HUES6 (cell line): ENCODE results near the gene LMTK3.
A peak's percentile ranks its signal among the peaks of the same experiment; 100 is the strongest.

Source experiments
- H3K27ac ChIP-seq: 2 replicates; pipeline ENCODE4 v1.7.0; 2013; ENCODE audit warnings: low read depth, mild to moderate bottlenecking, low read length, inconsistent platforms
- H3K27me3 ChIP-seq: 2 replicates; pipeline ENCODE4 v1.6.1; 2013; ENCODE audit warnings: low read length; ENCODE audit not compliant: control insufficient read depth, insufficient read depth
- H3K36me3 ChIP-seq: 2 replicates; pipeline ENCODE4 v1.6.1; 2013; ENCODE audit warnings: low read length; ENCODE audit not compliant: control insufficient read depth, insufficient read depth
- H3K4me1 ChIP-seq: 2 replicates; pipeline ENCODE4 v1.6.1; 2013; ENCODE audit warnings: low read length; ENCODE audit not compliant: control insufficient read depth, insufficient read depth
- H3K4me3 ChIP-seq: 2 replicates; pipeline ENCODE4 v1.5.1; 2013; ENCODE audit warnings: low read depth, low read length
- H3K9ac ChIP-seq: one replicate; pipeline ENCODE4 v1.6.1; 2013; ENCODE audit warnings: mild to moderate bottlenecking, low read length
- H3K9me3 ChIP-seq: 2 replicates; pipeline ENCODE4 v1.6.1; 2013; ENCODE audit warnings: low read depth, low read length; ENCODE audit not compliant: control insufficient read depth, insufficient read depth

The LMTK3 gene

GRCh38 chr19:48511800-48512503, at the start of gene LMTK3:
TSS of gene LMTK3 (minus strand) at chr19:48511835. CDS start at chr19:48511576, 259 bp downstream.
- peaks cover 4% of the 10 kb centered on the region for H3K4me1 ChIP-seq
- no peaks in the 10 kb centered on the region for H3K9me3 ChIP-seq
- H3K9ac ChIP-seq = no peak within 1 kb of the TSS
- no peaks in the 10 kb centered on the region for H3K36me3 ChIP-seq
- peaks cover 24% of the 10 kb centered on the region for H3K27me3 ChIP-seq
- no peak within 1 kb of the TSS for H3K27ac ChIP-seq
- peak within 1 kb of the TSS; percentile 62 for H3K4me3 ChIP-seq

- Histone ChIP-seq H3K36me3 (no peaks in the 10 kb centered on the region), H3K9ac (no peak overlapping the region), H3K27ac (no peak overlapping the region), H3K27me3 (no peaks in the 10 kb centered on the region), H3K4me3 (no peak overlapping the region), H3K9me3 (no peaks in the 10 kb centered on the region), H3K4me1 (no peaks in the 10 kb centered on the region)
Observed at GRCh38 chr19:48561412-48561811, 49.8 kb upstream of the LMTK3 start.

- no peaks in the 10 kb centered on the region for H3K9me3 ChIP-seq
- H3K4me3 ChIP-seq = no peak overlapping the region
- no peaks in the 10 kb centered on the region for H3K36me3 ChIP-seq
- H3K27ac ChIP-seq = no peak overlapping the region
- H3K9ac ChIP-seq = no peak overlapping the region
- no peaks in the 10 kb centered on the region for H3K27me3 ChIP-seq
- H3K4me1 ChIP-seq = 0 out of 2 replicates have a peak, but pooled peaks cover 5% of the 10 kb centered on the region
Observed at GRCh38 chr19:48560095-48560530, 48.5 kb upstream of the LMTK3 start.

GRCh38 chr19:48558018-48558684, 46.5 kb upstream of the LMTK3 start:
- Histone ChIP-seq H3K27ac (no peak overlapping the region), H3K9me3 (no peaks in the 10 kb centered on the region), H3K4me3 (0 out of 2 replicates have a peak overlapping the region, but pooled peaks have one; percentile 1), H3K27me3 (no peaks in the 10 kb centered on the region), H3K4me1 (peaks cover 13% of the 10 kb centered on the region), H3K9ac (peak overlapping the region; percentile 13), H3K36me3 (no peaks in the 10 kb centered on the region)

- H3K9ac ChIP-seq = no peak overlapping the region
- no peaks in the 10 kb centered on the region for H3K9me3 ChIP-seq
- no peaks in the 10 kb centered on the region for H3K36me3 ChIP-seq
- H3K4me3 ChIP-seq = no peak overlapping the region
- H3K27ac ChIP-seq = no peak overlapping the region
- peaks cover 13% of the 10 kb centered on the region for H3K4me1 ChIP-seq
- no peaks in the 10 kb centered on the region for H3K27me3 ChIP-seq
Observed at GRCh38 chr19:48556825-48557224, 45.2 kb upstream of the LMTK3 start.

- Histone ChIP-seq H3K4me3 (no peak overlapping the region), H3K9me3 (no peaks in the 10 kb centered on the region), H3K27me3 (no peaks in the 10 kb centered on the region), H3K9ac (no peak overlapping the region), H3K36me3 (no peaks in the 10 kb centered on the region), H3K4me1 (peaks cover 13% of the 10 kb centered on the region), H3K27ac (no peak overlapping the region)
Observed at GRCh38 chr19:48556163-48556562, 44.5 kb upstream of the LMTK3 start.

- Histone ChIP-seq H3K9ac (no peak overlapping the region), H3K9me3 (no peaks in the 10 kb centered on the region), H3K4me3 (no peak overlapping the region), H3K36me3 (no peaks in the 10 kb centered on the region), H3K27me3 (no peaks in the 10 kb centered on the region), H3K27ac (peak overlapping the region; percentile 49; the same call in 1 of the 2 replicates), H3K4me1 (peaks cover 17% of the 10 kb centered on the region)
Observed at GRCh38 chr19:48554385-48555091, 42.9 kb upstream of the LMTK3 start.

- H3K27me3 ChIP-seq = no peaks in the 10 kb centered on the region
- peak overlapping the region; percentile 49; the same call in 1 of the 2 replicates for H3K27ac ChIP-seq
- no peaks in the 10 kb centered on the region for H3K9me3 ChIP-seq
- no peak overlapping the region for H3K4me3 ChIP-seq
- peak overlapping the region; percentile 45 for H3K9ac ChIP-seq
- no peaks in the 10 kb centered on the region for H3K36me3 ChIP-seq
- H3K4me1 ChIP-seq = peaks cover 17% of the 10 kb centered on the region
Observed at GRCh38 chr19:48553676-48554384, 42.2 kb upstream of the LMTK3 start.

GRCh38 chr19:48552406-48553322, 41.0 kb upstream of the LMTK3 start:
- no peak overlapping the region for H3K27ac ChIP-seq
- H3K4me1 ChIP-seq = peaks cover 17% of the 10 kb centered on the region
- no peaks in the 10 kb centered on the region for H3K9me3 ChIP-seq
- H3K9ac ChIP-seq = no peak overlapping the region
- H3K27me3 ChIP-seq = no peaks in the 10 kb centered on the region
- no peaks in the 10 kb centered on the region for H3K36me3 ChIP-seq
- no peak overlapping the region for H3K4me3 ChIP-seq
